ENCODE measurements around the gene CNPY1.

CNPY1 gene

DNA sequence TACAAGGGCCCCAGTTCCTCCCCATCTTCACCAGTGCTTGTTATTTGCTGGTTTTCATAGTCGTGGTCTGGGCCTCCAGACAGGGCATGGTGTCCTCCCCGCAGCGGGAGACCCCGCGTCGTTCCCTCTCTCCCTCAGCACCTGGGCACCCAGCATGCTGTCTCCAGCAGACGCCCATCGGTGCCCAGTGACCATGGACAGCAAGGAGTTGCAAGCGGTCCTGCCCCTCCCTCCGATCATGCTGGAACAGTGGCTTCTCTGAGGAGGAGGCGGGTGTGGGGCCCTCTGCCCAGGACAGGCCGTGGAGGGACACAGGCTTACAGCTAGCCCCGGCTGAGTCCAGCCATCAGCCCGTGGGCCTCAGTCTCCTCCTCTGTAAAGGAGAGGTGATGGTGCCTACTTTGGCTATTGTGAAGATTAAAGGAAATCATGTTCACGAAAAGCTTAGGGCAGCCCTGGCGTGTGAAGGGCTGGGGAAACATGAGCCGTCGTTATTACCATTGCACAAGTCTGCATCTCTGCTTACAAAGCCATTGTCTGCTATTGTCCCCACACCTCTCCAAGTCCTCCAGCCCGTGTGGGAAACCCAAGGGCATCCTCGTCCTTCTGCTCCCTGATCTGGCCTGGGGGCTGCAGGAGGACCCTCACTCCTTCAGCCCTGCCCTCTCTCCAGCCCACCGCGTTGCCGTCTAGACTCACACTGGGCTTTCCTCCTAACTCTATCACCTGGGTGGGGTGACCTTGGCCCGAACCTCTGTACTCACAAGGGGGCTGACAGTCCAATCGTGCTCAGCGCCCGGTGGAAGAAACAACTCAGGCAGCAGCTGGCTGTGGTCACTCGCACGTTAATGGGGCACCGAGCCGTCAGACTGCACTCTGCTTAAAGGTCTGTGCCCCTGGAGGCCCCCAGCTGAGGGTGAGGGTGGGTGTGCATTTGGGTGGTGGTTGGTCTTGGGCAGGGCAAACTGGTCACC is 58.6 kb downstream of the CNPY1 start:
- H3K4me3 ChIP-seq (ENCODE audit: low read depth, low read length) = no peak overlapping the region
- DNase-seq (ENCODE audit: low read depth) = no peak
- TF ChIP-seq CTCF (IDR thresholded peaks at IDR 0.05; ENCODE audit: insufficient read depth, low read depth, low read length, missing control alignments) = no peak

- no peak overlapping the region for H3K4me3 ChIP-seq (ENCODE audit: low read depth, low read length)
- DNase-seq (ENCODE audit: low read depth) = no peak
- TF ChIP-seq CTCF (IDR thresholded peaks at IDR 0.05; ENCODE audit: insufficient read depth, low read depth, low read length, missing control alignments) = no peak
Observed at GRCh38 chr7:155486783-155487508, 59.4 kb downstream of the CNPY1 start.

- no peak for DNase-seq (ENCODE audit: low read depth)
- TF ChIP-seq CTCF (IDR thresholded peaks at IDR 0.05; ENCODE audit: insufficient read depth, low read depth, low read length, missing control alignments) = no peak
- H3K4me3 ChIP-seq (ENCODE audit: low read depth, low read length) = no peak overlapping the region
Observed at GRCh38 chr7:155484483-155485399, 61.6 kb downstream of the CNPY1 start.

GRCh38 chr7:155483868-155484325 is 62.5 kb downstream of the CNPY1 start:
- no peak for TF ChIP-seq CTCF (IDR thresholded peaks at IDR 0.05; ENCODE audit: insufficient read depth, low read depth, low read length, missing control alignments)
- no peak overlapping the region for H3K4me3 ChIP-seq (ENCODE audit: low read depth, low read length)
- no peak for DNase-seq (ENCODE audit: low read depth)

- no peak for TF ChIP-seq CTCF (IDR thresholded peaks at IDR 0.05; ENCODE audit: insufficient read depth, low read depth, low read length, missing control alignments)
- no peak for DNase-seq (ENCODE audit: low read depth)
- no peak overlapping the region for H3K4me3 ChIP-seq (ENCODE audit: low read depth, low read length)
Observed at GRCh38 chr7:155483245-155483644, 63.1 kb downstream of the CNPY1 start.

GRCh38 chr7:155482511-155483183 is 63.7 kb downstream of the CNPY1 start:
- no peak for TF ChIP-seq CTCF (IDR thresholded peaks at IDR 0.05; ENCODE audit: insufficient read depth, low read depth, low read length, missing control alignments)
- peak; percentile 24 for DNase-seq (ENCODE audit: low read depth)
- H3K4me3 ChIP-seq (ENCODE audit: low read depth, low read length) = no peak overlapping the region

Measured in GM12865 (cell line).